NK-92 treated with Interleukin-12 subunit alpha and Interleukin-12 subunit beta, amount 100 ng/mL, for 24 hours (cell line): ENCODE results near the gene EFNA5.
"Not testable (repeated sequence)": the region's sequence is repeated elsewhere in the genome, so short reads cannot be mapped to it uniquely, and the experiment has no call there.

Source experiments
- DNase-seq: peaks from one replicate; lab custom pipeline; 2025; lab: John Stamatoyannopoulos, UW

EFNA5 gene

DNA sequence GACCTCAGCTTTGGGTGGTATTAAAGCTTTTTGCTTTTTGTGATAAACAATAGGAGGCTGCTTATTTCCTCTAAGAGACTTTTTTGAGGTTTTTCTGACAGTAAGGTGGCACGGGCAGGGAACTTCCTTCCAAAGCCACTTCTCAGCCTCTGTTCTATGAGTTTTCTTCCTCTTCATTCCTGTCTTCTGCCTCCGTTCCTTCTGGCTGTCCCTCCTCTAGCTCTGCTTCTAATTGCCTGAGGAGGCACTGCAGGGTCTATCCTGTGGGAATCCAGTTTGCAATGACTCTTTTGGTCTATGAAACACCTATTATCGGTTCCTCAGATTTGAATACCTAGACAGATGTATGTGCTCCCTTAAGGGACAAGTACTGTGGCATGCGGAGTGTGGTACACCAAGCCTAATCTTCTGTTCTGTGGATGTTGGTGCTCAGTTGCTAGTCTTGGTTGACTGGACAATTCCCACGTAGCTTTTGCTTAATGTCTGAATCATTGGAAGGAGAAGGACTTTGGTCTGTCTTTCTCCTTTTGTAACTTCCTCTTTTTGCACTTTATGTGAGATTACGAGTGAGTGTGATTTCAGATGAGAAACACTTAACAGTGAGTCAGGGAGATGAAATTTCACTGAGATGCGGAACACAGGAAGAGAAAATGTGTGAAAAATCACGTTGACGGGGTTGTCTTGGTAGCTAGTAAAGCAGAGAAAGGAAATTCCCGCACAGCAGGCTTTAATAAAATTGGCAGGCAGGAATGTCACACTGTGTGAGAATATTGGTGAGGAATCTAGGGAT, 305.2 kb downstream of the EFNA5 start:
- no peak for DNase-seq

DNA sequence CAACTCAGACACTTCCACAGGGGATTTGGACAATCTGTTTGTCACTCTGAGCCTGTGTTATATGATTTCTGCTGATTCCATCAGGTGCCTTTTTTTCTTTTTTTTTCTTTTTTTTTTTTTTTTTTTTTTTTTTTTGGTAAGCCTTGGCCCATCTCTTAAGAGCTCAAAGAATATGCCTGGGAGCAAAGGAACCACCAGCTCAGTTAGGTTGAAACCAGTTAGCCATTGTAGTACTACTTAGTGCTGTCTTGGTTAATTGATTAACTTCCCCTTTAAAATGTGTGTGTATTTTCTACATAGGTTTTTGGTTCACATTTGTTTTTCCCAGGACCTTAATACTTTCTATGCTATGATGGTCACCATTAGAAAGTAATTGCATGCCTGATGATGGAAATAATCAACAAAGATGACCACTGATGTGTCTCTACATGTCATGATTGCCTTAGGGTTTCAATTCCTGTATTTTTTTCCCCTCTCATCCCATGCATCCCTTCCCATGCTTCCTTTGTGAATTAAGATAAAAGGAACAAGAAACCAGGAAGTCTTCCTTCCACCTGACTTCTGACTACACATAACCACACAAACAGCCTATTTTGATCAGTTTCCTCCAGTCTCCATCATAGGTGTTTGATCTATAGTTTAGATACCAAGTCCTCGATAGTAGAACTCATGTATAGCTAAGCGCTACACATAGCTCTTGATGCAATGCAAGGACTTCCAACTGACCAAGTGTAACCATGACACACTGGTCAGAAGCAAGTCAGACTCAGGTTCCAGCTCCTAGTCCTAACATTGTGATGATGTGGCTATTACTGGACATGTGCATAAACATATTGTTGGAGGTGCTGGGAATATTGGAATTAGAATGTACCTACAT, 306.1 kb downstream of the EFNA5 start:
- DNase-seq: no peak

DNA sequence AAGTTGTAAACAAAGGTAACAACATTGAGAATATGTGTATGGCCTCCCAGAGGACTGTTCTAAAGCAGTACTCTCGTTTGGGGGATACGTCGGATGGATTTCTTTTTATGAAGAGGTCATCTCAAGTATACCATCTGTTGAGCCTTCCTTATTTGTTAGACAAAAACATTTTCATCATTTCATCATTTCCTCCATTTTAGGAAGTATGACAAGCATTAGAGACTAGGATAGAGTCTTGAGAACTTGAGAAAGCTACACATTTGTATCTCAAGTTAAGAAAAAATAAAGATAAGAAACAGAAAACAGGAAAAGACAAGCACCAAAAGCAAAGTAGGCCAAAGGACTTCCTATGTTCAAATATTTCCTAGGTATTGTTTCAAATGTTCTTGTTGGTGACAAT, 307.0 kb downstream of the EFNA5 start:
- DNase-seq: no peak

DNA sequence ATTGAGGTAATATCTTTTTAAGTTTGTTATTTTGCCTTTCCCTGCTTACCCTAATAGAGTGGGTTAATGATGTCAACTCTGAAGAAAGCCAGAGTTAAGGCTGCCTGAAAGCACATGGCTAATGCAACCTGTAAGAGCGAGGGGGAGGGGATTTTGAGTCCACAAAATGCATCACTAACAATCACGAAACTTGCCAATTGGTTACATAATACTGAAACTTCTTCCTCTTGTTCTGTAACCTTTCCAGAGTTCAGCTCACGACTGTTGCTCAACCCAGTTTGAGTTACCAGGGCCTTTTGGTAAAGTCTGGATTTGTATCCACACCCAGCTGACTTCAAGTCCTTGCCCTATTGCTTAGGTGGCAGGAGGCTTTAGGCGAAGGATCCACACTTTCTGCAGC, 308.8 kb downstream of the EFNA5 start:
- DNase-seq: no peak

DNA sequence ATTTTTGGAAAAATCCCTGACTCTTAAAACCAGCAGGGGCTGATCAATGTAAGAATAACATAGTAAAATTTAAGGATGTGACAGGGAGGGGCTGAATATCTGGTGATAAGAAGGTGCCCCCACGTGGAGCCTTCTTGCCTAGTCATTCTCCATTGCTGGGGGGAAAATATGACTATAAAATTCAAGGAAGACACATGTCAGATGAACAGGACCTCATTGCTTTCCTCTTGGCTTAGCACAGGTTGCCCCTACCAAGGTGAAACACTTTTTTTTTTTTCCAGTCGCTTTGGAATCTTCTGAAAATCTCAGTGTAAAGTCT, 310.9 kb downstream of the EFNA5 start:
- DNase-seq: no peak

DNA sequence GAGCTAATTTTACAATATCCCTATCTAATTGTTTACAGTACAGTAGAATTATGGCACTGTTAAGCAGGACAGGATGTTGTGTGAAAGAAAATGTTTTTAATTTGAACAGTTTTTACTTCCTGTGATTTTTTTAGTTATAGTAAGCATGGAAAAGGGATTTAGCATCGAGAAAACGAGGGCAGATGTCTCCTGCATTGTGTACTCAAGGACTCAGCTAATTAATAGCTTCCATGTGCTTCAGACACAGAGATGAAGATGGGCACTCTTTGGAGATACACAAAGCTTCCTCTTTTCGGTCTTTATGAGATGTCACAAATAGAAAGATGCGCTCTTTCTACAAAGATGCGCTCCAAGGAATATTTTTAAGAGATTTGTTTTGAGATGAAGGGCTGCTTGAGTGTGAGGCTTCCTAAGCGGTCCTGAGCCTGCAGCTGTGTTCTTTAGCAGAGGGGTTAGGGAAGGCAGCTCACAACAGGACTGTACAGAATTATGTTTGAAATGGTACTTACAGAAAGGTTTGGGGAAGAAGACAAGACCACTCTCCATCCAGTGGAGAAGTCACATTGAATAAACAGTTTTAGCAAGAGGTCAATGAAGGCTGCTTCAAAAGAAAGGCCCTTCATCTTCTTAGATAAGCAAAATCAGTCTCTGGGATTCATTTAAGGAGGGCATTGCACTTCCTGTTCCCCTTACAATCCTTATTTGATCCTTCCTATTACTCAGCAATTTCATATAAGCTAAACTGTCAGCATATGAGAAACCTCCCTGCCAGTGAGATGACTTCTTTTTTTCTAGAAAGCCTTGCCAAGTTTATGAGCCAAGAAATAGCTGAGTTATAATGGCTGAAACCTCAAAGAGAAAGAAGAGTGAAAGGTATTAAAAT, 311.5 kb downstream of the EFNA5 start:
- no peak for DNase-seq

DNA sequence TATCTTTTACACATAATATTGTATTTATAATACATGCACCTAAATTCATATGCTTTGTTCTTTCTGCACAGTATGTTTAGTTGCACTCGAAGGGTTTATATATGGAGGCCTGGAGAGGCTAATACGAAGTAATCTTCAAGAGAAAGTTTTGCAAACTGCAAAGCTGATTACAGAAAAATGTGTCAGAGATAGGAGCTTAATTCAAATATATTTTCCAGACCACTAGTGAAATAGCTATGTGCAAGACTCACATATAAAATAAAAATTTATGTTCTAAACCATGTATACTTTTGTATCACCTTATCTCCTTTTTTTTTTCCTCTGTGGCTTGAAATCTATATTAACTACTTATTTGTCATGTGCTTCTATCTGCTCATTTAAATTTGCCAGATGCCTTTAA, 313.8 kb downstream of the EFNA5 start:
- no peak for DNase-seq

DNA sequence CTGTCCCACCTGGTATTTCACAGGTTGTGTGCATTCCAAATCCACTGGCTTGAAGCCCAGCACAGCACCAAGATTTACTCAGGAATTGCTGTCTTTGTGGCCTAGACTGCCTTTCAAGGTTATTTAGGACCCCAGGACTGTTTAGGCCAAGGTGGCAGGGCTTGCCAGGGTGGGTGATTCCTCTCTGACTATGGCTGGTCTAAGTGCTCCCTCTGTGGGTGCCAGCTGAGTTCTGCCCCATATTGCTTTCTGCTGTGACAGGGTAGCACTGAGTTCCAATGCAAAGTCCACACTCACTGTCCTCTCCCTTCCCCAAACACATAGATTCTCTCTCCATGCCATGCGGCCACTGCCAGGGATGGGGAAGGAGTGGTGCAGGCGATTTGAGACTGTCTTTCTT, 318.2 kb downstream of the EFNA5 start:
- DNase-seq: no peak

DNA sequence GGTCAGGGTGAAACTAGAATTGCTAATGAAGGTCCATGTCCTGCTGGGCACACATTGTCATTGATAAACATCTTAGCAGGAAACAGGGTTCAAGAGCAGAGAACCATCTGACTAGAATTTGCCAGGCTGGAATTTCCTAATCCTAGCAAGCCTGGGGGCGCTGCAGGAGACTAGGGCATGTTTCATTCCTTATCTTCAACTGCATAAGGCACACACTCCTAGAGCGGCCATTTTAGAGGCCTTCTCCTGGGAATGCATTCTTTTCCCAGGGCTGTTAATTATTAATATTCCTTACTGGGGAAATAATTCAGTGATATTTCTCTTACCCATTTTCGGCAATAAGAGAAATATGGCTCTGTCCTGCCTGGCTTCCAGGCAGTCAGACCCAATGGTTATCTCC, 324.2 kb downstream of the EFNA5 start:
- DNase-seq: not testable (repeated sequence)

DNA sequence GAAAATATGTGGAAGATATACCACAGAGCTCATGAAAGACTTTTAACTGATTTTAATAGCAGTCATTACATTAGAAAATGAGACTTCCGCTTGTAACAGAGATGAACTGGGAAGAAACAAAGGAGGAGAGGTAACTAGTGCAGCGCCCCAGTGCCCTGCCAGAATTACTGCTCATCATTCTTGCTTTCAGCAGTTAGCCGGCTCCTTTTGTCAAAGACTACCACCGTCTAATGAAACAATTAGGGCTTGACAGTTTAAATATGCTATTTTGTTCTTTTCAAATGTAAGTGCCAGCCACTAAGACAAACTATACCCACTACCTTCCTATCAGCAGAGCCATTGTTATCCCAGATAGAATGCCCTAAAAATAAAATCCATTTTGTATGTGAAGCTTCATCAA, 328.4 kb downstream of the EFNA5 start:
- no peak for DNase-seq

DNA sequence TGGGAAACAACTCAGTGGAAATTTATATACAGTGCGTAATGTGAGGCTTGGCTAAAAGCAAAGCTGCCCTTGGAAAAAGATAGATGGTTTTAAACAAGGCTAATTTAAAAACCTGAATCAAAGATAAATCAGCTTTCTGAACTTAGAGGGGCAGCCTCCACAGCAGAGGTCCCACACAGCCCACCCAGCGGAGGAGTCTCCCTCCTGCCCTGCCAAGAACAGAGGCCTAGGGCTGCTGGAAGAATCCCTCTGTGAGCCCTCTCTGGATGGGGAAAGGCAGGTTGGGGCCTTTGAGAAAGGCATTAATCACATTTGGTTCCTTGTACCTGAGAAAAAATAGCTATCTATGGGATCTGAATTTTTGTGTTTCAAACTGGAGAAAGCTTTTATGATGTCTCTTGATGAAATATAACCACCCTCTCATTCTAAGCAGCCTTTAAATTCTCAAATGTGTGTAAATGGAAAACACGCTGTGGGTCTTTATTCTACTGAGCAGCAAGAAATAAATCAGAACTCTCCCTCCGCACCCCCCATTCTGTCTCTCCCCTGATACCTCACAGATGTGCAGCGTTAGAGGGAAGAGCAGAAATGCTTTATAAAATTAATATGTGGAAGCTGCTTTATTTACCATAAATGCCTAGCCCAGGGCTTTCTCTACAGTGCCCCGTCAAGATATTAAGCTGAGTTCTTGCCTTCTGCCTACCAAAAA, 329.2 kb downstream of the EFNA5 start:
- no peak for DNase-seq

DNA sequence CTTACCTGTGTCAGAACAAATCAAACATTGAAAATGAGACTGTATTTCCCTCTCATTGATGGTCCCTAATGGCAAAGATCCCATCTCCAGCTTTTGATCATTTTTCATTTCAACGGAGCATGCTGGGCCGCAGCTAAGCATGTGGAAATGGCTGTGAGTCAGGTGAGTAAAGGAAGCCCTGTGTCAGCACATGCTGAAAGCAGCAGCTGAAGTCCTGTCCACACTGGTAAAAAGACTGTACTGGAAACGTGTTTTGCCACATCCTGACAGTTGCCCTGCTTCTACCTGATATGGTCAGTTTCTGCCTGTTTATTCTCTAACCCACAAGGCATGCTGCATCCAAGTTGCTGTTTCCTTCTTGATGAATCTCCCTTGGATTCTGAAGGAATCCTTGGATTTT, 330.1 kb downstream of the EFNA5 start:
- no peak for DNase-seq

DNA sequence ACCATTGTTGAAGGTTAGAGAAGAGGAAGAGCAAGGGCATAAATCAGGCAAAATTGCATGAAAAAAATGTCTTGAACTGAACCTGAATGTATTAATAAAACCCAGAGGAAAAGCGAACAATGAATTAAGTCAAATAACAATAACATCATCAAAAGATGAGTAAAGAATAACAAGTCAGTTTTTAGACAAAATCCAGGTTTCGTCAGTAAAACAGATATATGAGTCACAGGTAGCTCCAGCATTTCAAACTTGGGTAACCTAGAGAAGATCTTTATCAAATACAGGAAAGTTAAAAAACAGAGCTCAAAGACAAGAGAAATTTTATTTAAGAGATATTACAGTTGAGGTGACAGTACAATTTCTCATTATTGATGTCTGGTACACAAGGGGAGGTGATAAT, 332.4 kb downstream of the EFNA5 start:
- DNase-seq: no peak

DNA sequence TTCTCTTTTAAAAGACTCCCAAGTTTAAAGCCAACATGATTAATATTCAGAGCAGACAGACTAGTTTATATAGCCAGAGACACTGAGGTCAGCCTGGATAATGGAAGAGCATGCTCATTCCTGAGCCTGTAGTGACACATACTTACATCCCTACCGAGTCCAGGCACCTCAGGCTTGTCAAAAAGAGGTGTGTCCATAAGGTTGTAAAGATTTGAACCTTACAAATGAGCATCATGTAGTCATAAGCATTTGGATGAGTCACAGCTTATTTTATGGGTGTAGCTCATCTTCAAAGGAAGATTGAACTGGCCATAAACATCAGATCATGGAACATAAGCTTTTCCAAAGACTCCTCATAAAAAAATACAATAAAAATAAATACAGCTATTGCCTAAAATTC, 333.5 kb downstream of the EFNA5 start:
- DNase-seq: no peak

DNA sequence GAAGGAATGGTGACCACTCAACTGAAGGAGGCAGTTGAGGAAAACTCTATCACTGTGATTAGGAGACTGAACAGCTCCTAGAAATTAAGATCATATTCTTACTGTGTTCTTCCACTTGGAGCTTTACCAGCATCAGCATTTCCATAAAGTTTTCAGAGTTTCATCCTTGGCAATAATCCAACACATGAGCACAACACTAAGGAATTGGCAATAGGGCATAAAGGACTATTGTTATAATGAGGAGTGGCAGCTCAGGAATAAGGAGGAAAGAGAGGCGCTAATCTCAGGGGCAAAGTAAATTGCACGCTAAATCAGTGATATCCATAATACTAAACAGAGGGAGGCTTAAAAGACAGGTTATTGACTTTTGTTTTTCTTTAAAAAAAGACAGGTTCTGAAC, 338.9 kb downstream of the EFNA5 start:
- no peak for DNase-seq

DNA sequence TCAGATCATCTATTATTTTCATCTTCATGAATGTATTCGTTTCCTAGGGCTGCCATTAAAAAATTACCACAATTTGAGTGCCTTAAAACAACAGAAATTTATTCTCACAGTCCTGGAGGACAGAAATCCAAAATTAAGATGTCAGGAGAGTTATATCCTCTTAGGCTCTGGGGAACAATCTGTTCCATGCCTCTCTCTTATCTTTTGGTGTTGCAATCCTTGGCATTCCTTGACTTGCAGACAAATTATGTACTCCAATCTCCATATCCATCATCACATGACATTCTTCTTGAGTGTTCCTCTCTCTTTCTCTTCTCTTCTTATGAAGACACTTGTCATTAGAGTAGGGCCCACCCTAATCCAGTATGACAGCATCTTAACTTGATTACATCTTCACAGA, 339.4 kb downstream of the EFNA5 start:
- no peak for DNase-seq

DNA sequence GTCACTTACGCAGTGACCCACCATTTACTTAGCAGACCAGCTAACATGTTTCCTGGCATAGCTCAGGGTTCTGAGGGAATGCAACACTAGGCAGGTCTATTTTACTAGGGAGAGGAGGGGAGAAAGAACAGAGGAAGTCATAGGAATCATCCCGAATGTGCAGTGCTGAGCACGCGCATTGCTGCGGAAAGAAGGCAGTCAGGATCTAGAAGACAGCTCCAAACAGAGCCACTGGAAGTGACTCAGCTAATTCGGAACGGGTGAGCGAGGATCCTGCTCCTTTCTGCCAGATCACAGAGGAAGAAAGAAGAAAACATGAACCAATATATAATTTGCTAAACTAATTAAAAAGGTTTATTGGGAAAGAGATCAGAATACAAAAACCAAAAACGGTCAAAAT, 339.8 kb downstream of the EFNA5 start:
- no peak for DNase-seq

DNA sequence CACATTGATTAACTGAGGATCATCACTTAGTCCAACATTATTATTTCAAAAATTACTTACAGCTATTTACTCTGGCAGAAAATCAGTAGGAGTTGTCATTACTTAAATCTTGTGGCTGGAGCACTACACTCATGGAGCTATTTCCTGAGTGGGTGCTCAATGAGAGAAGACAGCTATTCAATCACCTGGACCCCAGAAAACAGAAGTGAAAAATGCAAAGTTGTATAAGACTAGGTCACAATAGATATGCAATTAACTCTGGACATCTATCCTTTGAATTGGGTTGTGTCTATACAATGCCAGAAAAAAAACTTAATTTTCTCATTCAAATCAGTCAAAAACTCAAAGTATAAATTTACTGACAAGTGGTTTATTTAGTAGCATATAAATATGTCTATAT, 340.9 kb downstream of the EFNA5 start:
- no peak for DNase-seq
